GM19043 (cell line): Measurements from ENCODE around the gene LRP1.

Experiments used
- ATAC-seq: cut with Tn5 transposase; IDR thresholded peaks from one replicate; pipeline ENCODE4 v1.9.1; 2021; ENCODE audit warnings: low read depth; ENCODE audit not compliant: unreplicated experiment

Gene LRP1

DNA sequence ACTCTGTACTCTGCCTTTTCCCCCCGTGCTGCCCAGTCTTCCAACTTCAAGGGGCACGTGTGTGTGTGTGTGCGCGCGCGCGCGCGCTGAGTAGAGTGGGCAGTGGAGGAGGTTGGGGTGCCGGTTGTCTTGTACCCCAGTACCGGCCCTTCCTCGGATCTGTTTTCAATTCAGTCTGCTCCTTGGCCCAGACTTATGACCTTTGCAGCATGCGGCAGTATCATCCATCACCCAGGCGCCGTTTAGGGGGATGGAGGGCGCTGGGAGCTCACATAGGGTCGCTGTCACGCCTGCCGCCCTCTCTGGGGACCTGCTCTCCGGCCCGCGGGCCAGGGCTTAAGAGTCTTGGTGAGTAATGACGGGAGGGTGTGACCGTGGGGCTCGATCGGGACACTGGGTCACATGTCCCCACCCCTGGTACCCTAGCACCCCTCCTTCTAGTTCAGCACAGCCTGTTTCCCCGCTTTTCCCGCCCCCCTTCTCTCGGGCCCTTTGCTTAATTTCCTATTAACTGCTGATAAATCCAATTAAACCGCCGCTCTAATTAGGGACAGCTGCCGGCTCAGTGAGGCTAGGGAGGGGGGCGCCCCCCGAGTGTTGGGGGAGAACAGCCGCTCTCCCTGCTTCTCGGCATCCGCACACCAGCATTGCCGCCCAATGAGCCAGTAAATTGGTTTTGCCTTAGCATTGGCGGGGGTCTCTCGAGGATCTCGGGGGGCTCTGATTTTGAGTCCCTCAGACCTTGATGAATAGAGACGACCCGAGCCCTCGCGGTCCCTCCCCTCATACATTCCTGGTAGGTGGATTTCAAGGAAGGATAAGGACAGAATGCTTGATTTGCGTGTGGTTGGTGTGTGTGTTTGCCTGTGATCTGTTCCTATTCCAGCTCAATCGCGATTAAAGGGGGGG is 113.4 kb downstream of the LRP1 start:
- no peak for ATAC-seq

DNA sequence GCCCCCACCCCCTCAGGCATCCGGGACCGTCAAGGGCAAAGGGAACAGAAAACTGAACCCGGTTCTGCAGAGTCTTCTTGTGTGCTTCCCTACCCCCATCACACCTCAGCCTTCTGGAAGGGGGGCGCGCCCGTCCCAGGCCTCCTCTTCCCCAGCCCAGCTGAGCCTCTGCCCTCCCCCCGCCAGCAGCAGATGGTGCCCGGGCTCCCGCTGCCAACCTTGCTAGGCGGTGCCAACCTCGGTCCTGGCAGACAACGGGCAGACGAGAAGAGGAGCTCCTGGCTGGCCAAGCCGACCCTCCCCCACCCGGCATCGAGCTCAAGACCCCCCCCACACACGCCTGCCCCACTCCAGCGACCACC is 114.0 kb downstream of the LRP1 start:
- no peak for ATAC-seq

- no peak for ATAC-seq
Measured at GRCh38 chr12:57242691-57243454, 114.6 kb downstream of the LRP1 start.

DNA sequence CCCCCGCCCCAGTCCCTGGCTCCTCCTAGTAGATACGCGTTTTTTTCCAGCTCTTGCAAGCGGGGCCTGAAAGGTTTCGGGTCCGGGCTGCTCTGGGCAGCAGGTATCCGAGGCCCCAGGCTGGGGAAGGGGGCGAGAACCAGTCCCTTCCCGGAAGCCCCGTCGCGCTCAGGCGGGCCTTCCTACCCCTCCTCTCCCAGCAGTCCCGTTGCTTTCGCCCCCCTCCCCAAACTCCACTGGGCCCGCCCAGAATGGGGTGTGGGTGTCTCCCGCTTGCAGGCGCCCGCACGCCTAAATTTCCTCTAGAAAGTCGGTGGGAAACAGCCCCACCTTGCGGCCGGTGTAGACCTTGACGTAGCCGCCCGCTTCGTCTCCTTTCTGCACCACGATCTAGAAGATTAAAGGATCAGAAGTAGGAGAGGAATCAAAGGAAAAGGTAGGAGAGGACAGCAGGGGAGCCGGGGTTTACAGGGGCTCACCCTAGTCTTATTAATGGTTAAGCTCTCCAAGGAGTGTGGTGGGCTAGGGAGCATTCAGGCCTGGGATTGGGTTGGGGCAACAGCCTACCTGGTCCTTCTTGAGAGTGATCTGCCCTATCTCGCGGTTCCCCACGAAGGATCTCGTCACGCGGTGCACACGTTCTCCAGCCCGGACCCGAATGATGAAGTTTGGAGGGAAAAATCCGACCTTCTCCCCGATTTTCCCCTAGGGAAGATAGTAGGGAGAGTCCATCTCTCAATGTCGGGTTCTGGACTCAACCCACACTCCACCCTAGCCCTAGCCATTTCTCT is 115.4 kb downstream of the LRP1 start:
- ATAC-seq = no peak

DNA sequence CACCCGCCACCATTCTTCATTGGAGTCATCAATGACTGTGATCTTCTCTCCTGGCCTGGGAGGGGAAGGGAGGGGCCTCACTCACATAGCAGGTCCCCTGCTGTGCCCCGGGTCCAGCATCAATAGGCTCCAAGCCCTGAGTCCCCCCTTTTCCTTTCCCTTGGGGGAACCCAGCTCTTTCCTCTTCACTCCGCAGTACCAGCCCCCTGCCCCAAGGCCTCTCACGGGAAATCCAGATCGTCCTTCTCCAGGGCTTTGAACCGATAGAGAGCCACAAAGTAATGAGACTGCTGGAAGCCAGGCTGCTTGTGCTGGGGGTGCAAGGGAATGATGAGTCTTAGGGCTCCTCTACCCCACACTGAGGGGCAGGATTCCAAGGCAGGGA is 116.0 kb downstream of the LRP1 start:
- no peak for ATAC-seq

DNA sequence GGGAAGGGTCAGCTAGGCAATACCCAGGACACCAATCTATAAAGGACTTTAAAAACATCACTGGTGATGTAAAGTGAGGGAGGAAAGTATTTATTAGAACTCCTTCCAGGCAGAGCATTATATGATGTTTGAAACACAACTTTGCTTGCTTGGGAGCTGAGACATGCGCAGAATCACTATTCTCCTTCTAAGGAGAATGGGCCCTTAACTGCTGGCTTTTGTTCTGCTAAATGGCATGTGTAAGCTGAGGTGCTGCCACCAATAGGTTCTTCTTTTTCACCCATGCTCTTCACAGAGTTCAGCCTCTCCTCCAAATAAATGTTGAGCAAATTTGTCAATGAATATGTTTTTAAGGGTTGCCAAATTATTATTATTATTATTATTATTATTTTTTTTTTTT is 118.8 kb downstream of the LRP1 start:
- ATAC-seq = no peak

GRCh38 chr12:57248934-57249742 is 120.9 kb downstream of the LRP1 start:
- no peak for ATAC-seq

DNA sequence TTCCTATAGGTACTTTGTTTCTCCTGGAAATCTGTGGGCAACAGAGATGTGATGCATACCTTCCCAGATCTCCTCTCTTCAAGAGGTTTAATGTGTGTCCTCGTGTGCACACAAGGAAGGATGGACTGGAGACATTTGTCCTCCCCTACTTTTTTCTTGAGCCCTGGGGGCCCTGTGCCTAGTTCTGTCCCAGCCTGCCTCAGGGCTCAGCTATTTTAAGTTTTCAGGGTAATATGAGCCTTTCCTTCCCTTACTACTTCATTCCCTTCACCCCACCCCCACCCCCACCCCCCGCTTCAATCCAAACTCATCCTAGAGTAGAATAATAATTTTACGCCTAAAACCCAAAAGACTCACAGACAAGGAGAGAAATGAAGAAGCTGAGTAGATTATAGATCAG is 122.3 kb downstream of the LRP1 start:
- ATAC-seq = no peak

- ATAC-seq = no peak
Measured at GRCh38 chr12:57250956-57251355, 122.7 kb downstream of the LRP1 start, which contains the start of gene STAC3. STAC3 (minus strand) TSS chr12:57251187; CDS start chr12:57249636, 1,551 bp downstream.

DNA sequence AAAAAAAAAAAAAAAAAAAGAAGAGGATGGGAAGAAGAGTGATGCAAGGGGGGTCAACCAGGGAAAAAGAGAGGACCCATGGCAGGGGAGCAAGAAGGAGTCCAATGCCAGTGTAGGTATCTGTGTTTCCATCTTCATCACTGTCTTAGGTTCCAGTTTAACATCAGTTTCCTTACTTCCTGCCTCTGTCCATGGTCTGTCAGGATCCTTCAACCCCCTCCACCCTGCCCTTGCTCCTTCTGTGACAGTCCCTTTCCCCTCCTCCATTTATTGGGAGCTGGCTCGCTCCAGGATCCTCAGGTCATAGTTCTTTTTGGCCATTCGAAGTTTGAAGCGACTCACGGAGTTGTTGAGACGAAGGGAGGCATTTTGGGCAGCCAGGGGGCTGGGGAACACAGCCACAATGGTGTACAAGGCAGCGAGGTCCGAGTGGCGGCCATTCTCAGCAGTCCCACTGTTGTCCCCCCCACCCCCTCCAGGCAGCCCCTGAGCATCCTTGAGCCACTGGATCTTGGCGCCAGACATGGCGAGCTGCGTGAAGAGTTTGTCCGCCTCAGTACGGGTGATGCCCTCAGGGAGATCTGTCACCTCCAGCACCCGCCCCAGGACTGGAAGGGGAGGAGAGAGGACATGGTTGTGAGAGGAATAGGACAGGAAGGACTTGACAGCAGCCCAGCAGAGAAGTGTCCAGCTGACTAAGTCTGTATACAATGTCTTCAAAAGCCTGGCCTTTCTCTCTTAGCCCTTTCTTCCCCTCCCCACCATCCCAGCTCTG is 126.4 kb downstream of the LRP1 start:
- ATAC-seq = no peak

- ATAC-seq = no peak
Measured at GRCh38 chr12:57255916-57256315, 127.6 kb downstream of the LRP1 start.

GRCh38 chr12:57258977-57259970 is 131.0 kb downstream of the LRP1 start:
- ATAC-seq = no peak

GRCh38 chr12:57260366-57260765 is 132.1 kb downstream of the LRP1 start:
- ATAC-seq = no peak

DNA sequence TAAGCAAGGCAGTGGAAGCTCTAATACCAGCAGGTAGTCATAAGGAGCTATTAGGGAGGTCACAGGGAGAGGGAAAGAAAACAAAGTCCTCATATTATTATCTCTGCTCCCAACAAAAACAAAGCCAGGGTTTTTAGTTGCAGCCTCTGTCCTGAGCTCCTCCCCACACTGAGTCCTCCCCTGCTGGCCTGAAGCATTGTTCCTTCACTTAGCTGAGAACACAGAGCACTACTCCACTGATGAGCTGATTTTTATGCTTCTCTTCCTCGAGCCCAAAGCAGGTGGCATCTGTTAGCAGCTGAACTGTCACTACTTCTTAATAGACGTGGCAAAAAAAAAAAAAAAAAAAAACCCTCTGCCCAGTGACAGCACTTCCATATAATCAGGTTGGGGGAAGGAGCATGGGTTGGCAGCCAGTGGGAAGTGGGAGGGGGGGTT is 133.2 kb downstream of the LRP1 start:
- ATAC-seq = no peak

DNA sequence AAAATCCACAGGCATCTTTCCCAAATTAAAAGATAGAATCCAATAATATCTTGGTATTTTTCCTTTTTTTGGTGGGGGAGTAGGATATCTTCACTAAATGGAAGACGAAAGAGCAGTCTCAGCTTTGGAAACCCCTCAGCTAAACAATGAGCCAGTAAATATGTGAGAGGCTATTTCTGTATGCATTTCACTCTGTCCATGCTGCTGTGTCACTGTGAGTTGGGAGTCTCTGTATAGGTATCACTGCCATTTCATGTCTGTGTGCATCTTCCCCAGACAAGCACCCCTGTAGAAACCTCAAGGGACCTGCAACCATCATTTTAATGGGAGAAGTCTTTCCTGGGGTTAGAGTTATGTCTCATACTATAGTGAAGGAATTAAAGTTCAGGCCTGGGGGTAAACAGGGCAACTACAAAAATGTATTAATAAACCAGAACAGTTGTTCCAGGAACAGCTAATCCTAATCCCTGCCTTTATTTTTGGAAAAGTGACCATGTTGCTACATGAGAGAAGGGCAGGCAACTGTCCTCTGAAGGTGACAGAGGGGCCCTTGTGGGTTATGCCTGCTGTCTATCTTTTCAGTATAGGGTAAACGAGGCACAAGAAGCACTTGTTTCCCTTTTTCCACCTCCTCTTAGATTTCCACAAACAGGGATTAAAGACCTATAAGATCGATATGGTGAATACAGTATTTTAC is 134.0 kb downstream of the LRP1 start:
- no peak for ATAC-seq
